IMR-90 (cell line): ENCODE results near the gene COL1A1. TPM values are rescaled to one million over a fixed set of nuclear protein-coding genes. Genes with fewer than 3 reads are reported as not detected.

ENCODE experiments used
- ATAC-seq: fragments of 200-7000 bp; cut with Tn5 transposase; 2 replicates; pipeline ENCODE4 v1.9.1; 2020; ENCODE audit warnings: low read depth, mild to moderate bottlenecking, moderate library complexity
- BruUV-seq: library from RNA; stranded (reverse); fragments of 400-500 nt; replicated peaks from 2 replicates; lab custom pipeline; 2021; lab: Mats Ljungman, UMichigan
- CTCF ChIA-PET: fragments of 300-600 bp; formaldehyde crosslinking; extraction: SDS; loops from one replicate; lab custom pipeline; 2021; ENCODE audit warnings: antibody characterized with exemption; lab: Yijun Ruan, JAX
- POLR2A ChIA-PET: fragments of 300-600 bp; sonication (Branson Sonifier 250); formaldehyde crosslinking; loops from one replicate; lab custom pipeline; 2022; ENCODE audit warnings: antibody characterized with exemption; ENCODE audit not compliant: unreplicated experiment; lab: Charles Lee
- DNase-seq: peaks from one replicate; pipeline ENCODE4 v3.0.0; 2013
- H2AFZ ChIP-seq: replicated peaks from 2 replicates; pipeline ENCODE3; 2013; ENCODE audit warnings: low read length, mild to moderate bottlenecking; ENCODE audit not compliant: poor library complexity
- H2AK5ac ChIP-seq: 2 replicates; pipeline ENCODE4 v1.6.1; 2013; ENCODE audit warnings: low read depth, low read length, inconsistent platforms
- H2AK9ac ChIP-seq: replicated peaks from 2 replicates; pipeline ENCODE3; 2013; ENCODE audit warnings: mild to moderate bottlenecking, low read depth, low read length, moderate library complexity; ENCODE audit not compliant: poor library complexity
- H2BK120ac ChIP-seq: 2 replicates; pipeline ENCODE4 v1.6.1; 2013; ENCODE audit warnings: low read depth, low read length, inconsistent platforms
- H2BK15ac ChIP-seq: 3 replicates; pipeline ENCODE4 v1.6.1; 2013; ENCODE audit warnings: low read depth, low read length, inconsistent platforms
- H2BK20ac ChIP-seq: 2 replicates; pipeline ENCODE4 v1.6.1; 2013; ENCODE audit warnings: low read depth, mild to moderate bottlenecking, inconsistent platforms, low read length, moderate library complexity
- H2BK5ac ChIP-seq: 2 replicates; pipeline ENCODE4 v1.6.1; 2013; ENCODE audit warnings: mild to moderate bottlenecking, low read depth, low read length, inconsistent platforms; ENCODE audit not compliant: poor library complexity, severe bottlenecking
- H3K14ac ChIP-seq: replicated peaks from 2 replicates; pipeline ENCODE4 v1.6.1; 2013; ENCODE audit warnings: low read depth, low read length, inconsistent platforms
- H3K18ac ChIP-seq: 2 replicates; pipeline ENCODE4 v1.6.1; 2013; ENCODE audit warnings: low read depth, low read length, control low read depth
- H3K23ac ChIP-seq: 2 replicates; pipeline ENCODE4 v1.6.1; 2013; ENCODE audit warnings: low read depth, low read length, inconsistent platforms
- H3K27ac ChIP-seq: 2 replicates; pipeline ENCODE4 v1.5.1; 2013; ENCODE audit warnings: mild to moderate bottlenecking, control low read depth, low read length; ENCODE audit not compliant: insufficient read depth
- H3K27me3 ChIP-seq: 2 replicates; pipeline ENCODE4 v1.6.1; 2013; ENCODE audit warnings: low read length; ENCODE audit not compliant: control insufficient read depth, insufficient read depth
- H3K36me3 ChIP-seq: 2 replicates; pipeline ENCODE4 v1.6.1; 2013; ENCODE audit warnings: low read length, mixed read lengths; ENCODE audit not compliant: control insufficient read depth, insufficient read depth
- H3K4ac ChIP-seq: 2 replicates; pipeline ENCODE4 v1.6.1; 2013; ENCODE audit warnings: low read depth, low read length, inconsistent platforms
- H3K4me1 ChIP-seq: 2 replicates; pipeline ENCODE4 v1.6.1; 2013; ENCODE audit warnings: low read length, mixed read lengths; ENCODE audit not compliant: control insufficient read depth, insufficient read depth
- H3K4me2 ChIP-seq: 2 replicates; pipeline ENCODE4 v1.6.1; 2013; ENCODE audit warnings: low read depth, mild to moderate bottlenecking, control low read depth, low read length, moderate library complexity
- H3K4me3 ChIP-seq: 2 replicates; pipeline ENCODE4 v1.5.1; 2013; ENCODE audit warnings: low read depth, mild to moderate bottlenecking, control low read depth, low read length, moderate library complexity; ENCODE audit not compliant: insufficient read depth
- H3K56ac ChIP-seq: 2 replicates; pipeline ENCODE4 v1.6.1; 2013; ENCODE audit warnings: low read length, inconsistent platforms; ENCODE audit not compliant: insufficient read depth; ENCODE audit errors: extremely low read depth
- H3K79me1 ChIP-seq, 2 experiments: 2 replicates each; pipeline ENCODE4 v1.6.1; 2013; ENCODE audit warnings: low read length in 2 of 2, inconsistent platforms in 1 of 2, low read depth in 1 of 2
- H3K9ac ChIP-seq: 2 replicates; pipeline ENCODE4 v1.6.1; 2013; ENCODE audit warnings: low read depth, low read length, control low read depth
- H3K9me1 ChIP-seq: 2 replicates; pipeline ENCODE4 v1.6.1; 2013; ENCODE audit warnings: low read length, inconsistent platforms; ENCODE audit not compliant: insufficient read depth
- H3K9me3 ChIP-seq: 2 replicates; pipeline ENCODE4 v1.6.1; 2013; ENCODE audit warnings: low read length; ENCODE audit not compliant: control insufficient read depth, insufficient read depth
- H4K20me1 ChIP-seq: 2 replicates; pipeline ENCODE4 v1.6.1; 2013; ENCODE audit warnings: low read length, inconsistent platforms; ENCODE audit not compliant: insufficient read depth
- H4K5ac ChIP-seq: 2 replicates; pipeline ENCODE4 v1.6.1; 2013; ENCODE audit warnings: mild to moderate bottlenecking, low read depth, low read length, control low read depth
- H4K8ac ChIP-seq, 2 experiments: 2 replicates each; pipeline ENCODE4 v1.6.1; 2013; ENCODE audit warnings: low read depth in 2 of 2, low read length in 2 of 2, control low read depth in 1 of 2, inconsistent platforms in 1 of 2
- H4K91ac ChIP-seq: 2 replicates; pipeline ENCODE4 v1.6.1; 2013; ENCODE audit warnings: low read depth, low read length, inconsistent platforms; ENCODE audit not compliant: insufficient read depth
- CEBPB ChIP-seq: IDR thresholded peaks from 2 replicates; pipeline ENCODE4 v1.6.1; 2012; ENCODE audit warnings: low read depth, low read length, improper control_type of control experiment
- POLR2A ChIP-seq: IDR thresholded peaks from 2 replicates; pipeline ENCODE4 v1.6.1; 2012; ENCODE audit warnings: mild to moderate bottlenecking, low read depth, low read length
- RAD21 ChIP-seq: IDR thresholded peaks from 2 replicates; pipeline ENCODE4 v1.6.1; 2012; ENCODE audit warnings: low read length, improper control_type of control experiment
- RFX5 ChIP-seq: IDR thresholded peaks from 2 replicates; pipeline ENCODE4 v1.8.0; 2012; ENCODE audit warnings: low read depth, mild to moderate bottlenecking, low read length, moderate library complexity
- SMC3 ChIP-seq: fragments of 150-350 bp; IDR thresholded peaks from 2 replicates; pipeline ENCODE4 v1.6.1; 2016; ENCODE audit warnings: low read depth, mild to moderate bottlenecking, antibody characterized with exemption, low read length, moderate library complexity
- WGBS, 2 experiments: methylation state at CpG; one replicate each; pipeline versions ENCODE4 v1.1.5 to v1.1.7; 2013; ENCODE audit warnings: missing lambda C conversion rate in 2 of 2; ENCODE audit not compliant: insufficient read length in 1 of 2; ENCODE audit errors: extremely low coverage in 2 of 2; 5-methylcytosine and 5-hydroxymethylcytosine counted together
- dilution Hi-C: fragments of 300-500 bp; cut with HindIII; formaldehyde crosslinking; loops from one replicate; pipeline ENCODE4 v1.14.3; 2018; ENCODE audit warnings: low sequenced_read_pairs; ENCODE audit not compliant: unreplicated experiment
- in situ Hi-C: fragments of 300-500 bp; cut with MboI; formaldehyde crosslinking; loops from 3 replicates; pipeline ENCODE4 v1.14.3; 2019; ENCODE audit warnings: low sequenced_read_pairs, inconsistent platforms, mixed read lengths
- intact Hi-C: fragments of 100-400 bp; cut with micrococcal nuclease; formaldehyde crosslinking; loops from 2 replicates; pipeline ENCODE4 v1.10.0; 2022
- polyA plus RNA-seq, 3 experiments: library from polyadenylated mRNA; depleted of rRNA; stranded (reverse); fragments of >200 nt; gene quantifications; 2 replicates each; pipeline ENCODE4 v1.2.3, GENCODE V29; 2012; ENCODE audit warnings: low replicate concordance in 1 of 3
- total RNA-seq: library from RNA; depleted of rRNA; stranded (reverse); fragments of >200 nt; gene quantifications from 2 replicates; pipeline ENCODE4 v1.2.3, GENCODE V29; 2012
- TF ChIP-seq, protein P1 (sequence below): conservative IDR thresholded peaks from 2 replicates; pipeline ENCODE4 v1.5.1; 2012; ENCODE audit warnings: mild to moderate bottlenecking, low read depth, low read length, improper control_type of control experiment

The COL1A1 gene
- total and polyA plus RNA-seq, 2 of the 4 experiments (the other 2 are of a cell fraction): 2,180 to 4,350 TPM

DNA sequence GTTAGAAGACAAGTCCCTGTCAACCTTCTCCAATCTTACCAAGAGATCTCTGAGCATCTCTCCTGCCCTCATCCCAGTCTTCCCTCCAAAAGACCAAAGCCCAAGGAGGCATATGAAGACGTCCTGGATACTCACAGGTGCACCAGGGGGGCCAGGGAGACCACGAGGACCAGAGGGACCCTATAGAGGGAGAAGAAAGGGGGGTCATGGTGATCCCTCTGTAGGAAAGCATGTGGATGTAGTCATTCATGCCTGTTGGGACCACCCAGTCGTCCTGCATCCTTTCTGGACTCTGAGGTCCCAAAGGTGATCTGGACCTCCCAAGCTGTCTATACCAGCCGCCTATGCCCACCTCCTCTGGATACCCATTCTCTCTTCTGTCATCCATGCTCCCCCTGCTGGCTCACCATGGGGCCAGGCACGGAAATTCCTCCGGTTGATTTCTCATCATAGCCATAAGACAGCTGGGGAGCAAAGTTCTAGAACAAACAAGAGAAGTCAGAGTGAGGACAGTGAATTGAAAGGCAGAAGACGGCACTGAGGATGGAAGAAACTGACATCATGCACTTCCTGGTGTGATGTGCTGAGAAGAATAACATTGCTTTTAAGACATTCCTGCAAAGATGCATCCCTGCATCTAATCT is 3.3 kb downstream of the COL1A1 start:
- no peak; the same call in 1 of the 2 replicates for TF ChIP-seq SMC3
- TF ChIP-seq RAD21: peak; percentile 48
- TF ChIP-seq RFX5: no peak
- TF ChIP-seq, protein P1, sequence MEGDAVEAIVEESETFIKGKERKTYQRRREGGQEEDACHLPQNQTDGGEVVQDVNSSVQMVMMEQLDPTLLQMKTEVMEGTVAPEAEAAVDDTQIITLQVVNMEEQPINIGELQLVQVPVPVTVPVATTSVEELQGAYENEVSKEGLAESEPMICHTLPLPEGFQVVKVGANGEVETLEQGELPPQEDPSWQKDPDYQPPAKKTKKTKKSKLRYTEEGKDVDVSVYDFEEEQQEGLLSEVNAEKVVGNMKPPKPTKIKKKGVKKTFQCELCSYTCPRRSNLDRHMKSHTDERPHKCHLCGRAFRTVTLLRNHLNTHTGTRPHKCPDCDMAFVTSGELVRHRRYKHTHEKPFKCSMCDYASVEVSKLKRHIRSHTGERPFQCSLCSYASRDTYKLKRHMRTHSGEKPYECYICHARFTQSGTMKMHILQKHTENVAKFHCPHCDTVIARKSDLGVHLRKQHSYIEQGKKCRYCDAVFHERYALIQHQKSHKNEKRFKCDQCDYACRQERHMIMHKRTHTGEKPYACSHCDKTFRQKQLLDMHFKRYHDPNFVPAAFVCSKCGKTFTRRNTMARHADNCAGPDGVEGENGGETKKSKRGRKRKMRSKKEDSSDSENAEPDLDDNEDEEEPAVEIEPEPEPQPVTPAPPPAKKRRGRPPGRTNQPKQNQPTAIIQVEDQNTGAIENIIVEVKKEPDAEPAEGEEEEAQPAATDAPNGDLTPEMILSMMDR: peak; percentile 56
- TF ChIP-seq POLR2A: peak; percentile 59
- TF ChIP-seq CEBPB: no peak
- in situ Hi-C loops (loop anchor here (5.0 kb wide), 1 partner anchor 74 kb away; the partner anchor contains the start of gene TMEM92), intact Hi-C loops (no loop called here), dilution Hi-C loops (no loop called here)
- peak overlapping the region; percentile 99 for H3K27ac ChIP-seq
- peak overlapping the region; percentile 80 for H3K4me3 ChIP-seq
- ChIA-PET CTCF (no interaction called here), POLR2A (interaction anchor here (1.5 to 3.7 kb wide), 3 partner anchors 12 to 72 kb away, joined by 4 to 26 read pairs (median 17); no protein-coding TSS in a partner anchor)
- peak overlapping the region; percentile 6 for H2AFZ ChIP-seq
- ATAC-seq (no peak), DNase-seq (peak; percentile 63)
- H2BK20ac ChIP-seq: peak overlapping the region; percentile 6; the same call in 1 of the 2 replicates
- peak overlapping the region; percentile 92 for H3K56ac ChIP-seq
- H3K9me1 ChIP-seq: 0 out of 2 replicates have a peak, but pooled peaks cover 3% of the 10 kb centered on the region
- no TSS peak for BruUV-seq
- H3K18ac ChIP-seq: peak overlapping the region; percentile 83
- H3K4ac ChIP-seq: peak overlapping the region; percentile 100
- peak overlapping the region; percentile 65 to 97 for H4K8ac ChIP-seq
- H3K27me3 ChIP-seq: no peaks in the 10 kb centered on the region
- H2BK120ac ChIP-seq: peak overlapping the region; percentile 28
- no peaks in the 10 kb centered on the region for H3K9me3 ChIP-seq
- H3K4me1 ChIP-seq: peaks cover 45% of the 10 kb centered on the region
- peak overlapping the region; percentile 100 for H3K14ac ChIP-seq
- H2BK15ac ChIP-seq: 0 out of 3 replicates have a peak overlapping the region, but pooled peaks have one; percentile 3
- peaks cover 75% of the 10 kb centered on the region for H4K20me1 ChIP-seq
- peak overlapping the region; percentile 64 for H2AK5ac ChIP-seq
- peak overlapping the region; percentile 87 for H4K5ac ChIP-seq
- WGBS, 2 experiments: no CpG with 5 or more reads among the region's 7 CpGs
- H3K79me1 ChIP-seq: peaks cover 17 to 66% of the 10 kb centered on the region in 2 experiments; a peak in 3 of 4 replicates
- peak overlapping the region; percentile 100 for H3K23ac ChIP-seq
- H3K9ac ChIP-seq: peak overlapping the region; percentile 98
- peak overlapping the region; percentile 18 for H2AK9ac ChIP-seq
- peak overlapping the region; percentile 78 for H4K91ac ChIP-seq
- H3K4me2 ChIP-seq: peak overlapping the region; percentile 78
- H3K36me3 ChIP-seq: peaks cover 65% of the 10 kb centered on the region
- peak overlapping the region; percentile 99 for H2BK5ac ChIP-seq
